ENCODE data around the gene MAU2. TPM values are rescaled to one million over a fixed set of nuclear protein-coding genes. Genes with fewer than 3 reads are reported as not detected.

Gene MAU2
- total and polyA plus RNA-seq, 2 of the 8 experiments (the other 6 are each of a cell fraction or from before 2014, with no cell fraction given): 32.0 to 40.8 TPM

GRCh38 chr19:19405971-19406877, 85.6 kb downstream of the MAU2 start (continued):
- no peak for TF ChIP-seq SUZ12 (IDR thresholded peaks at IDR 0.05; ENCODE audit: low read length)
- TF ChIP-seq KDM5A (IDR thresholded peaks at IDR 0.05; ENCODE audit: low read length): no peak
- no peak for TF ChIP-seq EZH2 (IDR thresholded peaks at IDR 0.05; ENCODE audit: low read depth, low read length, severe bottlenecking)
- no peak for TF ChIP-seq GTF2F1 (IDR thresholded peaks at IDR 0.05; ENCODE audit: borderline replicate concordance, low read depth, low read length)
- TF ChIP-seq POU5F1 (IDR thresholded peaks at IDR 0.05; ENCODE audit: low read depth, low read length): no peak
- TF ChIP-seq POLR2A (IDR thresholded peaks at IDR 0.05; ENCODE audit: control extremely low read depth in 1 of 2, low read depth in 2 of 2, low read length in 2 of 2): peak; percentile 7 to 55
- TF ChIP-seq EGR1 (IDR thresholded peaks at IDR 0.05; ENCODE audit: borderline replicate concordance, low read depth, low read length): peak; percentile 80; the same call in 1 of the 2 replicates
- TF ChIP-seq TEAD4 (IDR thresholded peaks at IDR 0.05; ENCODE audit: low read depth, low read length): no peak
- no peak for TF ChIP-seq JUND (IDR thresholded peaks at IDR 0.05; ENCODE audit: low read length)
- no peak for TF ChIP-seq KDM1A (IDR thresholded peaks at IDR 0.05; ENCODE audit: borderline replicate concordance, low read length)
- peak; percentile 84 for TF ChIP-seq MAX (IDR thresholded peaks at IDR 0.05)
- TF ChIP-seq RAD21 (IDR thresholded peaks at IDR 0.05 in 1 of 2, conservative IDR thresholded peaks at IDR 0.05 in 1 of 2; ENCODE audit: low read depth in 2 of 2, low read length in 2 of 2): no peak
- no peak for TF ChIP-seq SIX5 (IDR thresholded peaks at IDR 0.05; ENCODE audit: low read depth, low read length)
- TF ChIP-seq SP2 (IDR thresholded peaks at IDR 0.05; ENCODE audit: low read length): no peak
- TF ChIP-seq CEBPB (IDR thresholded peaks at IDR 0.05; ENCODE audit: low read depth, low read length): no peak
- TF ChIP-seq HDAC2 (IDR thresholded peaks at IDR 0.05; ENCODE audit: borderline replicate concordance in 1 of 2, low read depth in 2 of 2, low read length in 2 of 2): no peak
- TF ChIP-seq SAP30 (IDR thresholded peaks at IDR 0.05; ENCODE audit: insufficient read depth, insufficient replicate concordance, low read length): no peak
- no peak for TF ChIP-seq SRF (IDR thresholded peaks at IDR 0.05; ENCODE audit: low read depth, low read length)
- no peak for TF ChIP-seq JUN (IDR thresholded peaks at IDR 0.05; ENCODE audit: low read depth, low read length)
- no peak for TF ChIP-seq RXRA (IDR thresholded peaks at IDR 0.05; ENCODE audit: insufficient read depth, low read depth, low read length)
- TF ChIP-seq CTCF (IDR thresholded peaks at IDR 0.05; ENCODE audit: control extremely low read depth in 1 of 3, insufficient read depth in 1 of 3, low read depth in 1 of 3, low read length in 3 of 3): no peak
